Stimulated activated CD8-positive, alpha-beta memory T cell treated with anti-CD3 and anti-CD28 coated beads, Interleukin-15, amount 100 ng/mL, for 48 hours (primary cell): ENCODE results near the gene CDK14.
"Not testable (repeated sequence)": the region's sequence is repeated elsewhere in the genome, so short reads cannot be mapped to it uniquely, and the experiment has no call there.

Source experiments
- DNase-seq, 2 donors: peaks; one replicate each; pipeline ENCODE4 v3.0.0-alpha.2; 2020; ENCODE audit warnings: low read depth in 2 of 2

CDK14 gene

DNA sequence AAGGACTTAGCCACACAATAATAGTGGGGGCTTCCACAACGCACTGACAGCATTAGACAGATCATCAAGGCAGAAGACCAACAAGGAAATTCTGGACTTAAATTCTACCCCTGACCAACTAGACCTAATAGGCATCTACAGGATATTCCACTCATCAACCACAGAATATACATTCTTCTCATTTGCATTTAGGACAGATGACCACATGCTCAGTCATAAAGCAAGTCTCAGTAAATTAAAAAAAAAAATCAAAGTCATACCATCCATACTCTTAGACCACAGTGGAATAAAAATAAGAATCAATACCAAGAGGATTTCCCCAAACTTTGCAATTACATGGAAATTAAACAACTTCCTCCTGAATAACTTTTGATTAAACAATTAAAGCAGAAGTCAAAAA, 155.9 kb downstream of the CDK14 start:
- no peak for DNase-seq

GRCh38 chr7:90755041-90755440, 158.9 kb downstream of the CDK14 start:
- DNase-seq: no peak

GRCh38 chr7:90756366-90756765, 160.2 kb downstream of the CDK14 start:
- no peak for DNase-seq

GRCh38 chr7:90757565-90757950, 161.4 kb downstream of the CDK14 start:
- DNase-seq: not testable (repeated sequence)

GRCh38 chr7:90758933-90759562, 162.9 kb downstream of the CDK14 start:
- no peak for DNase-seq

GRCh38 chr7:90759710-90760109, 163.6 kb downstream of the CDK14 start:
- no peak for DNase-seq

- no peak for DNase-seq
Measured at GRCh38 chr7:90760892-90761291, 164.8 kb downstream of the CDK14 start.

DNA sequence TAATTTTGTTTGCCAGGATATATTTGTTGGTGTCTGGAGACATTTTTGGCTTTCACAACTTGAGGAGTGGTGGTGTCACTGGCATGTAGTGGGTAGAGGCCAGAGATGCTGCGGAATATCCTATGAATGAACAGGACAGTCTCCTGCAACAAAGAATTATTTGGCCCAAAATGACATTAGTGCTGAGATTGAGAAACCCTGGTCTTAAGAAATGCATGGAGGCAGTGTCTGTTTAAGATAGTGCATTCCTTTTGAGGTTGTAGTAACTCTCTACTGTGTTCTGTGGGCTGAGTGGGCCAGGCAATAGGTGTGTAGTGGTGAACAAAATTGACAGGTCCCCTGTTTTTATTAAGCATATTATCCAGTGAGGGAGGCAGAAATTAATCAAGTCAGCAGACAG, 165.5 kb downstream of the CDK14 start:
- DNase-seq: no peak

- no peak for DNase-seq
Measured at GRCh38 chr7:90763108-90763507, 167.0 kb downstream of the CDK14 start.

DNA sequence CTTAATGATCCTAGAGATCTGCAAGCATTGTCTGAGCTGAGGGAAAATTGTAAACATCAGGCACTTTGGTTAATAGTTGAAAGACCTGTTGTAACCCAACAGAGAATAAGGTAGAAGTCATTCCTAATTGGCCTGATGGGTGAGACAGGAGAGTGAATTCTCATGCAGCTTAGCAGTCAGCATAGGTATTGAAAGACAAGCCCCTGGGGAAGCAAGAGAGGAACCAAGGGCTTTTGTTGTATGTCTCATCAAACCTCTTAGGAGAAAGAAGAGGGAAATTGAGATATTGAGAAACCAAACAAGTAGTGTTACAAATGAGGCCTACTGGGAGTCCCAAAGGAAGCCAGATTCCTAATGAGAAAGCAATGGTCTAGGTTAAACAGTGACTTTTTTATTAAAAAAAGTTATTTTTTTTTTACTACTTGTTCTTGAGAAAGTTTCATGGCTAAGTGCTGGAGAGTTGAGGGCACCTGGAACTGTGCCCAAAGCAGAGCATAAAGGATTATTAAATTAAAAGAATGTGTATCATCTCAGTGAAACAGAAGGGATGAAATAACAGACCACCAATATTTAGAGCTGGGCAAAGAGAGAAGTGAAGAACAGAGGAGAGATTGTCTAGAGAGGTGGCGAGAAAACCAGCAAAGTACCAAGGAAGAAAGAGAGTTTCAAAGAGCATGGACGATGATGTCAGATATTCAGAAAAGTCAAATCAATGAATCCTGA, 168.9 kb downstream of the CDK14 start:
- DNase-seq: no peak

DNA sequence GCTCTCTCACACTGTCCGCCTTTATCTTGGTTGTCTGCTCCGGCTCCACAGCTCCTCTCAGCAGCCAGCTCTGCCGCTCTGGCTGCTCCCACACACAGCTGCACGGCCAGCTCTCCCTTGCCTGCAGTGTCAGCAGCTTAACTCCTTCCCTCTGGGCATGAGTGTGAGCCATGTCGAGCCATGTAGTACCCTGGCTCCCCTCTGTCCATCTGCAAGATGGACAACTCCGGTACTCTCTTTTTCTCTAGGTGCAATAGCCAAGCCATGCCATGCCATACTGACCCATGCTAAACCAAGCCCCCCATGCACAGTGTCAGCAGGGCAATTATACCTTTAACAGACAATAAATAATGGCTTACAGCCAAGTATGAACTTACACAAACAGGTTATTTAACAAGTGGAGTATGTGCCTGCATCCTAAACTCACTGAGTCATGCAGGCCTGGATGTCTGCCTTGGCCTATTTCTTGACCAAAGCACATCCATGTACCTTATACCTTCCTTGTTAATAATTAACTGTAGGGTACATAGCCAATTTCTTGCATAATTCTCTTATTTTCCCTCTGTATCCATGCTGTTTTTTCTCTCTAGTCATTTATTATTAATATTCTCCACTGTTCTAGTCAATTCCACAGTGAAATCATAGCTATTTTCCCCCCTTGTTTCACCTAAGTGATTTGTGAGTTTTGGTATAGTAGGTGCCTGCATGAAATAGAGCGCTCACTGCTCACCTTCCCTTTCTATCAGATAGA, 170.9 kb downstream of the CDK14 start:
- DNase-seq: no peak

- DNase-seq: no peak
Measured at GRCh38 chr7:90768301-90768700, 172.2 kb downstream of the CDK14 start.

GRCh38 chr7:90769036-90769435, 172.9 kb downstream of the CDK14 start:
- no peak for DNase-seq

DNA sequence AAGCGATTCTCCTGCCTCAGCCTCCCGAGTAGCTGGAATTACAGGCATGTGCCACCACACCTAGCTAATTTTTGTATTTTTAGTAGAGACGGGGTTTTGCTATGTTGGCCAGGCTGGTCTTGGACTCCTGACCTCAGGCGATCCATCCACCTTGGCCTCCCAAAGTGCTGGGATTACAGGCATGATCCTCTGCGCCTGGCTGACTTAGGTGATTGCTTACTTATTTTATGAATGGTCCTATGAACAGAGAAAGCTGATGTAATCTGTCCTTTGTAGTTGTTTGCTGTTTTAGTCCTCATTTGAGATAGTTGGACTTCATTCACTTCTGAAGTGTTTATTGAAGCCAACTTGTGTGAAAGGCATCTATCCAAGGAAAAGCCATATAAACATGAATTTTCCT, 173.4 kb downstream of the CDK14 start:
- DNase-seq: not testable (repeated sequence)

- DNase-seq: no peak
Measured at GRCh38 chr7:90771281-90771680, 175.2 kb downstream of the CDK14 start.

- DNase-seq: no peak
Measured at GRCh38 chr7:90772410-90772809, 176.3 kb downstream of the CDK14 start.

- no peak for DNase-seq
Measured at GRCh38 chr7:90773269-90773668, 177.1 kb downstream of the CDK14 start.

- no peak for DNase-seq
Measured at GRCh38 chr7:90774706-90775105, 178.6 kb downstream of the CDK14 start.

- no peak for DNase-seq
Measured at GRCh38 chr7:90775383-90775965, 179.4 kb downstream of the CDK14 start.

GRCh38 chr7:90777041-90777440, 180.9 kb downstream of the CDK14 start:
- no peak for DNase-seq

DNA sequence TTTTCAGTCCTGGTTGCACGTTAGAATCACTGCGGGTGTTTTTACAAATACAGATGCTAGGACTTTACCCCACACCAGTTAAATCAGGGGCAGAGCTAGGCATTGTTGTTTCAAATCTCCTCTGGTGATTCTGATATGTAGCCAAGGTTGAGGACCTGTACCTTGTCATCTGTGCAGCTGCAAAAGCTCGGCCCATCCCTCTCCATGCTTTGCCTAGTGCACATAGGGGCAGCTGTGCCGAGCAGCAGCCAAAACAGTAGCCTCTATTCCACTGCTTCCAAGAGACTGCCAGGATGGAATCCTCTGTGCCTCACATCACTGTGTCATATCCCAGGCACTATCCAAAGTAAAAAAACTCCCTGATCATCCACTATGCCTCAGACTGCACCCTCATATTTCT, 181.3 kb downstream of the CDK14 start:
- DNase-seq: no peak

- no peak for DNase-seq
Measured at GRCh38 chr7:90777886-90778285, 181.8 kb downstream of the CDK14 start.

DNA sequence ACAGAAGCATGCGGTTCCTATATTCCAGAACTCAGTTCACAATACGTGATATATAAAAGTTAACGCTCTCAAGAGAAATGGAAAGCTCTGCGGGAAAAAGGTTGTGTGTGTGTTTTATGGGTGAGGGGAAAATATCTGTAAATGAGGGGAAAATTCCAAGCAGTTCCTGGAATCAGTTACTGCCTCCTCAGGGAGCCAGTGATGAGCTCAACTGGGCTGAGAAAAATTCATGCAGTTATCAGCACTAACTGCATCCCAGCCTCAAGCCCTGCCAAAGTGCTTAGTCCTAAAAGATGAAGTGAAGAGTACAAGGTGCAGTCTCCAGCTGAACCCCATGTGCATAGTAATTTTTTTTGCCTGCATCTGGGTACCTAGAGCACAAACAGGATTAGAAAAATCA, 191.9 kb downstream of the CDK14 start:
- no peak for DNase-seq
